Measurements from ENCODE around the gene ARID5B. TPM values are rescaled to one million over a fixed set of nuclear protein-coding genes. Genes with fewer than 3 reads are reported as not detected.

Gene ARID5B
- total and polyA plus RNA-seq, 2 of the 4 experiments (the other 2 are of a cell fraction) = 41.0 to 125 TPM

- peaks cover 40 to 85% of the 10 kb centered on the region in 2 experiments for H3K79me1 ChIP-seq (ENCODE audit: low read depth in 1 of 2, low read length in 2 of 2)
- no peak overlapping the region for H3K18ac ChIP-seq (ENCODE audit: low read depth, low read length)
- peaks cover 7% of the 10 kb centered on the region; the same call in 1 of the 2 replicates for H3K4me1 ChIP-seq (ENCODE audit: control insufficient read depth, insufficient read depth, low read length)
- H3K23ac ChIP-seq (ENCODE audit: low read depth, low read length) = no peak overlapping the region
- no peak overlapping the region for H2BK120ac ChIP-seq (ENCODE audit: low read depth, low read length)
- no peak for ATAC-seq (ENCODE audit: low read depth)
- peaks cover 44% of the 10 kb centered on the region for H3K36me3 ChIP-seq (ENCODE audit: control insufficient read depth, insufficient read depth, low read length)
- no peak overlapping the region for H4K8ac ChIP-seq (ENCODE audit: low read depth in 2 of 2, low read length in 2 of 2)
- ChIA-PET POLR2A (ENCODE audit: unreplicated experiment) (no interaction called here), CTCF (no interaction called here)
- no peak overlapping the region for H3K4ac ChIP-seq (ENCODE audit: low read depth, low read length)
- 67% methylated on average over 1 of the region's 2 CpGs; no CpG with 5 or more reads in 1 of the 2 experiments for WGBS, 2 experiments (ENCODE audit: extremely low coverage in 2 of 2, insufficient read length in 1 of 2)
- BruUV-seq (replicated peaks) = no TSS peak
- no peaks in the 10 kb centered on the region for H3K27me3 ChIP-seq (ENCODE audit: control insufficient read depth, insufficient read depth, low read length)
- no peak overlapping the region for H2BK15ac ChIP-seq (ENCODE audit: low read depth, low read length)
- no peak overlapping the region for H2BK20ac ChIP-seq (ENCODE audit: low read depth, low read length)
- H2BK5ac ChIP-seq (ENCODE audit: low read depth, low read length, poor library complexity, severe bottlenecking) = no peak overlapping the region
- intact Hi-C loops (cut with micrococcal nuclease) (no loop called here), in situ Hi-C loops (cut with MboI; ENCODE audit: low sequenced_read_pairs) (no loop called here), dilution Hi-C loops (cut with HindIII; ENCODE audit: low sequenced_read_pairs, unreplicated experiment) (no loop called here)
- no peak overlapping the region for H2AK5ac ChIP-seq (ENCODE audit: low read depth, low read length)
- 0 out of 2 replicates have a peak, but pooled peaks cover 2% of the 10 kb centered on the region for H3K9me3 ChIP-seq (ENCODE audit: control insufficient read depth, insufficient read depth, low read length)
- H4K20me1 ChIP-seq (ENCODE audit: insufficient read depth, low read length) = peaks cover 74% of the 10 kb centered on the region
- no peak overlapping the region for H4K91ac ChIP-seq (ENCODE audit: insufficient read depth, low read depth, low read length)
- no peak overlapping the region for H3K27ac ChIP-seq (ENCODE audit: insufficient read depth, low read length)
- no peak overlapping the region for H2AFZ ChIP-seq (replicated peaks; ENCODE audit: low read length, poor library complexity)
- H3K4me2 ChIP-seq (ENCODE audit: low read depth, low read length) = no peak overlapping the region
- H4K5ac ChIP-seq (ENCODE audit: low read depth, low read length) = no peak overlapping the region
- no peak overlapping the region for H3K14ac ChIP-seq (replicated peaks; ENCODE audit: low read depth, low read length)
- TF ChIP-seq NFE2L2 (IDR thresholded peaks at IDR 0.05; ENCODE audit: low read depth, low read length) (no peak), CHD1 (IDR thresholded peaks at IDR 0.05; ENCODE audit: low read depth, low read length) (no peak), MXI1 (IDR thresholded peaks at IDR 0.05; ENCODE audit: borderline replicate concordance, low read depth, low read length) (no peak), ELK1 (IDR thresholded peaks at IDR 0.05; ENCODE audit: borderline replicate concordance, low read depth, low read length) (no peak), MAFK (IDR thresholded peaks at IDR 0.05; ENCODE audit: low read depth, low read length) (no peak), USF2 (IDR thresholded peaks at IDR 0.05; ENCODE audit: low read depth, low read length) (no peak), RCOR1 (IDR thresholded peaks at IDR 0.05; ENCODE audit: insufficient replicate concordance, low read length) (no peak), POLR2A (IDR thresholded peaks at IDR 0.05; ENCODE audit: low read depth, low read length) (no peak), RFX5 (IDR thresholded peaks at IDR 0.05; ENCODE audit: low read depth, low read length) (no peak), MAZ (IDR thresholded peaks at IDR 0.05; ENCODE audit: borderline replicate concordance, low read depth, low read length) (no peak), CTCF (conservative IDR thresholded peaks at IDR 0.05; ENCODE audit: low read depth, low read length) (no peak), FOS (IDR thresholded peaks at IDR 0.05; ENCODE audit: low read depth, low read length) (no peak), BHLHE40 (IDR thresholded peaks at IDR 0.05; ENCODE audit: low read depth, low read length) (no peak)
- no peak overlapping the region for H3K4me3 ChIP-seq (ENCODE audit: insufficient read depth, low read depth, low read length)
- peaks cover 23% of the 10 kb centered on the region for H3K9me1 ChIP-seq (ENCODE audit: insufficient read depth, low read length)
- no peak overlapping the region for H2AK9ac ChIP-seq (replicated peaks; ENCODE audit: low read depth, low read length, poor library complexity)
- DNase-seq = no peak
- H3K56ac ChIP-seq (ENCODE audit: extremely low read depth, insufficient read depth, low read length) = no peak overlapping the region
- no peak overlapping the region for H3K9ac ChIP-seq (ENCODE audit: low read depth, low read length)
Observed at GRCh38 chr10:61912981-61913380, 11.5 kb downstream of the ARID5B start.
